Epidermal melanocyte (primary cell): Measurements from ENCODE around the gene PHOSPHO1.

Experiments
- DNase-seq: peaks from one replicate; pipeline ENCODE4 v3.0.0; 2011; ENCODE audit warnings: low spot score; ENCODE audit not compliant: insufficient read length

PHOSPHO1 gene

GRCh38 chr17:49218941-49219913, 11.4 kb downstream of the PHOSPHO1 start:
- DNase-seq = peak; percentile 15

- peak; percentile 17 for DNase-seq
Measured at GRCh38 chr17:49217651-49218413, 12.8 kb downstream of the PHOSPHO1 start.

- DNase-seq = no peak
Measured at GRCh38 chr17:49216953-49217650, 13.5 kb downstream of the PHOSPHO1 start.

- DNase-seq = peak; percentile 4
Measured at GRCh38 chr17:49216482-49216881, 14.1 kb downstream of the PHOSPHO1 start.

GRCh38 chr17:49214676-49215360, 15.8 kb downstream of the PHOSPHO1 start:
- DNase-seq = peak; percentile 16

GRCh38 chr17:49213847-49214246, 16.7 kb downstream of the PHOSPHO1 start:
- peak; percentile 5 for DNase-seq

- peak; percentile 5 for DNase-seq
Measured at GRCh38 chr17:49213399-49213798, 17.2 kb downstream of the PHOSPHO1 start.

GRCh38 chr17:49210158-49211029, 20.2 kb downstream of the PHOSPHO1 start, which contains the start of the genes ABI3 and GNGT2:
ABI3 (plus strand) TSS chr17:49210707; CDS start chr17:49210725, 18 bp downstream.
GNGT2 (minus strand) TSS chr17:49210574; CDS start chr17:49207422, 3,152 bp downstream.
- DNase-seq = peak; percentile 10

- DNase-seq = peak; percentile 10
Measured at GRCh38 chr17:49209061-49209571, 21.5 kb downstream of the PHOSPHO1 start.

- peak; percentile 14 for DNase-seq
Measured at GRCh38 chr17:49204516-49204915, 26.1 kb downstream of the PHOSPHO1 start.

- no peak for DNase-seq
Measured at GRCh38 chr17:49203796-49204195, 26.8 kb downstream of the PHOSPHO1 start.

GRCh38 chr17:49201481-49201927, 29.1 kb downstream of the PHOSPHO1 start:
- DNase-seq = peak; percentile 11

- DNase-seq = peak; percentile 7
Measured at GRCh38 chr17:49200423-49201083, 30.0 kb downstream of the PHOSPHO1 start.

GRCh38 chr17:49198211-49198610, 32.4 kb downstream of the PHOSPHO1 start:
- DNase-seq = no peak

- DNase-seq = no peak
Measured at GRCh38 chr17:49197346-49197998, 33.1 kb downstream of the PHOSPHO1 start.

GRCh38 chr17:49196520-49196919, 34.1 kb downstream of the PHOSPHO1 start:
- no peak for DNase-seq

- no peak for DNase-seq
Measured at GRCh38 chr17:49195751-49196150, 34.8 kb downstream of the PHOSPHO1 start.

- no peak for DNase-seq
Measured at GRCh38 chr17:49194297-49194607, 36.3 kb downstream of the PHOSPHO1 start.
